ENCODE measurements around the gene RRAGD. TPM values are rescaled to one million over a fixed set of nuclear protein-coding genes. Genes with fewer than 3 reads are reported as not detected.
A peak's percentile ranks its signal among the peaks of the same experiment; 100 is the strongest.

RRAGD gene
- polyA plus RNA-seq, 1 experiment, result not detected

DNA sequence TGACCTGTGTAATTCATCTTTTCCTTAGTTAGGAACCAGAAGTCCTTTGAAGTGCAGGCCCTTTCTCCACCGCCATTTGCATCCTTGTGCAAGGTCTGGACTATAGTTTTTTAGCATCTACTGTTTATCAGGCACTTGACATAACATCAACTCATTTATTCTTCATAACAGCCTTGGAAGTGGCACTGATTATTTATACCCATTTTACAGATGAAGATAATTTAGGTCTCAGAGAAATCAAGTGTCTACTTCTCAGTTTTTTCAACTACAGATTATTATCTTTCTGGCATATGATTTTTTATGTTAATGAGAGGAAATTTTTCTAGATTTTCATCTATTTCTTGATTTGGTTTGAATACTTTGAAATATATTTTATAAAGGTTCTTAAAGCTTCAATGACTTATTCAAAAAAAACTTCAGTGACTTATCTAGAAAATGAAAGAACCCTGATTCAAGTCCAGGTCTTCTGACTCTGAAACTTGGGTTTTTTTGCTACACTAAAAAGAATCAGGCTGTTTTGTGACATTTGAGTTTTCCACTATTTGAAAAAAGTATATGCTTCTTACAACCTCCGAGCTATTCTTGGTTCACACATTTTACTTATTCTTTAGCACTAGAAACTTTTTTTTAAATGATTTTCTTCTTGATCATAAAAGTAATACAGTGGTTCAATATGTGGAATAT is 56.4 kb downstream of the RRAGD start:
- ChIA-PET CTCF (interaction anchor here (0.7 to 4.9 kb wide), 5 partner anchors 9 to 468 kb away, joined by 3 to 43 read pairs (median 4); no protein-coding TSS in a partner anchor), POLR2A (interaction anchor here (0.6 kb wide), 1 partner anchor 12 kb away, joined by 4 read pairs; no protein-coding TSS in a partner anchor)
- Histone ChIP-seq H3K27me3 (ENCODE audit: control insufficient read depth, insufficient read depth, low read length) (no peaks in the 10 kb centered on the region), H3K9me3 (ENCODE audit: control insufficient read depth, insufficient read depth, low read length) (peaks cover 3% of the 10 kb centered on the region; the same call in 1 of the 2 replicates), H3K27ac (ENCODE audit: low read depth, low read length) (no peak overlapping the region), H3K4me3 (ENCODE audit: low read depth, low read length) (no peak overlapping the region)
- DNase-seq (ENCODE audit: low read depth, low spot score), result no peak
- TF ChIP-seq, protein P1, sequence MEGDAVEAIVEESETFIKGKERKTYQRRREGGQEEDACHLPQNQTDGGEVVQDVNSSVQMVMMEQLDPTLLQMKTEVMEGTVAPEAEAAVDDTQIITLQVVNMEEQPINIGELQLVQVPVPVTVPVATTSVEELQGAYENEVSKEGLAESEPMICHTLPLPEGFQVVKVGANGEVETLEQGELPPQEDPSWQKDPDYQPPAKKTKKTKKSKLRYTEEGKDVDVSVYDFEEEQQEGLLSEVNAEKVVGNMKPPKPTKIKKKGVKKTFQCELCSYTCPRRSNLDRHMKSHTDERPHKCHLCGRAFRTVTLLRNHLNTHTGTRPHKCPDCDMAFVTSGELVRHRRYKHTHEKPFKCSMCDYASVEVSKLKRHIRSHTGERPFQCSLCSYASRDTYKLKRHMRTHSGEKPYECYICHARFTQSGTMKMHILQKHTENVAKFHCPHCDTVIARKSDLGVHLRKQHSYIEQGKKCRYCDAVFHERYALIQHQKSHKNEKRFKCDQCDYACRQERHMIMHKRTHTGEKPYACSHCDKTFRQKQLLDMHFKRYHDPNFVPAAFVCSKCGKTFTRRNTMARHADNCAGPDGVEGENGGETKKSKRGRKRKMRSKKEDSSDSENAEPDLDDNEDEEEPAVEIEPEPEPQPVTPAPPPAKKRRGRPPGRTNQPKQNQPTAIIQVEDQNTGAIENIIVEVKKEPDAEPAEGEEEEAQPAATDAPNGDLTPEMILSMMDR (IDR thresholded peaks at IDR 0.05; ENCODE audit: low read depth, low read length), result no peak

DNA sequence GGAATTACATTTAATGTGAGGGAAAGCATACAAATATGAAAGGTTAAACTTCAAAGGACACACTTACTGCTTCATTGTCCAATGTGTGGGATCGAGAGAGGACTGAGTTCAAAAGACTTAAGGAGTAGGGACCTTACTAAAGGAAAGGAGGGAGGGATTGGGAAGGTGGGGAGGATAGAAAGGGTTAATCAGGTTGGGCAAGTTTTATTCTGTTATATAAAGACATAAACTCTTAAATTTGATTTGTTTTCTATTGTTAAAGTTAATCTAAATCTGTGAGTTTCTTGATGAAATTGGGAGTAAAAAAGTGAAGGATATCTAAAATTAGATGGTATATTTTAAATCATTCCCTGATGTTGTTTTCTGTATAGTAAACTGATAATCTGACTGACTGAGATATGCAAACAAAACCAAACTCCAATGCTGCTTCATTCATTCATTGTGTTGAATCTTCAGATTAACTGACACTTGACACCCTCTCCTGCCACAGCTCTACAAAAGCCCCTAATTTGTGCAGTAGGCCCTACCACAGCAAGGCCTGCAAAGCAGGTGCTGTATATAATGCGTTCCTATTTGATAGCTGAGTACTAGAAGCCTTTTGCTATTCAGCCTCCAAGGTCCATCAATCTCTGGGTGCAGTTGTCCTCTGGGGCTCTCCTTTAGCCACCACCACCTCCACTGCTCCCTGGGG is 58.2 kb downstream of the RRAGD start:
- CTCF ChIA-PET, result interaction anchor here (0.9 to 4.9 kb wide), 3 partner anchors 13 to 18 kb away, joined by 3 to 43 read pairs (median 19); no protein-coding TSS in a partner anchor
- H3K9me3 ChIP-seq (ENCODE audit: control insufficient read depth, insufficient read depth, low read length), result peaks cover 3% of the 10 kb centered on the region; the same call in 1 of the 2 replicates
- DNase-seq (ENCODE audit: low read depth, low spot score), result no peak
- POLR2A ChIA-PET, result no interaction called here
- H3K27ac ChIP-seq (ENCODE audit: low read depth, low read length), result no peak overlapping the region
- TF ChIP-seq, protein P1 (IDR thresholded peaks at IDR 0.05; ENCODE audit: low read depth, low read length), result no peak
- no peak overlapping the region for H3K4me3 ChIP-seq (ENCODE audit: low read depth, low read length)
- H3K27me3 ChIP-seq (ENCODE audit: control insufficient read depth, insufficient read depth, low read length), result no peaks in the 10 kb centered on the region

DNA sequence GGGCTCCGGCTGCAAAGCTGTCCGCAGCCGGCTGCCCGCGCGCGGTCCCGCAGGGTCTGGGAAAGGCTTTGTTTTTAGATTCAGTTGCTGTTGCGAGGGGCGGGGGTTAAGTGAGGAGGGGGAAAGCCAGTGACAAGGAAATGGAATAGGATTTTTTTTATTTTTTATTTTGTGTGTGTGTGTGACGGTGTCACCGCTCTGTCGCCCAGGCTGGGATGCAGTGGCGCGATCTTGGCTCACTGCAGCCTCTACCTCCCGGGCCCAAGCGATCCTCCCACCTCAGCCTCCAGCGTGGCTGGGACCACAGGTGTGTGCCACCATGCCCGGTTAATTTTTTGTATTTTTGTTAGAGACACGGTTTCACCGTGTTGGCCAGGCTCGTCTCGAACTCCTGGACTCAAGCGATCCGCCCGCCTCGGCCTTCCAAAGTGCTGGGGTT is 58.9 kb downstream of the RRAGD start:
- TF ChIP-seq, protein P1 (IDR thresholded peaks at IDR 0.05; ENCODE audit: low read depth, low read length), result no peak
- ChIA-PET CTCF (interaction anchor here (0.8 to 6.8 kb wide), 5 partner anchors 14 to 370 kb away, joined by 3 to 53 read pairs (median 9); no protein-coding TSS in a partner anchor), POLR2A (interaction anchor here (0.6 to 2.0 kb wide), 7 partner anchors 19 to 1964 kb away, joined by 3 to 8 read pairs (median 3); partner anchors contain the start of genes LYRM2, PNRC1 and RNGTT)
- DNase-seq (ENCODE audit: low read depth, low spot score), result no peak
- Histone ChIP-seq H3K27me3 (ENCODE audit: control insufficient read depth, insufficient read depth, low read length) (no peaks in the 10 kb centered on the region), H3K4me3 (ENCODE audit: low read depth, low read length) (peak overlapping the region; percentile 95), H3K9me3 (ENCODE audit: control insufficient read depth, insufficient read depth, low read length) (peaks cover 3% of the 10 kb centered on the region; the same call in 1 of the 2 replicates), H3K27ac (ENCODE audit: low read depth, low read length) (peak overlapping the region; percentile 89)

DNA sequence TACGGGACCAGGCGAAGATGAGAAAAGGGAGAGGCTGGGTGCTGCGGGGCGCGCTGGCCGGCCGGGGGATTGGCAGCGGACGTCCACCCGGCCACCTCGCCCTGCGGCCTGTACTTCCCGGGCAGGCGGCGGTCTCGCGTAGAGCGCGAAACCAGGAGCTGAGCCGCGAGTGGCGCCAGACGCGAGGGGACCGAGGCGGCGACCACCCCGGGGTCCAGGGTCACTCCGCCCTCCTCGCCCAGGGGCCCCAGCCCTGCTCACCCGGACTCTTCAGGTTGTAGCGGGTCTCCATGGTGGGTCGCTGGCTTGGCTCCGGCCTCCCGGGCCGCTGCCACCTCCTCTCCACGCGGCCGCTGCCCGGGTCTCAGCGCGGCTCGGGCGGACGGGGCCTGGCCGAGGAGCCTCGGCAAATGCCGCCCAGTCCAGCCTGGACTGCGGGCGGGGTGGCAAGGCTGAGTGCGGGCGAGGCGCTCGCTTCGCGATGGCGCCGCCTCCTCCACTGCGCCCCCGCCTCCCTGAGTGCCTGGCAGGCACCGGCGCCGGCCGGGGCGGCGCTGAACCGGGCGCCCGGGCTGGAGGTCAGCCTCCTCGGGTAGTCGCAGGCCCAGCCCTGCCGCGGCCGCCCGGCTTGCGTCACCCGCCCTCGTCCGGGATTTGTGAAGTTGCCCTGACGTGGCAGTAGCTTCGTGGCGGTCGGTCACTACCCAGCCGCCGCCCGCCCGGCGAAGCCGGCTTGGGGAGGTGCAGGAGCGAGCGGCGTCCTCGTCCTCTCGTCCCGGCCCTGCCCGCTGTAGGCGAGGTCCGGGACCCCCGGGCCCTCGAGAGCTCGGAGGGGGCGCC is 59.6 kb downstream of the RRAGD start, which contains the start of gene UBE2J1:
UBE2J1 (minus strand) TSS at position 445 of the 840 bp plus-strand sequence; CDS start at position 292, 153 bp downstream.
- ChIA-PET POLR2A (interaction anchor here (0.6 to 2.0 kb wide), 12 partner anchors 11 to 1963 kb away, joined by 3 to 8 read pairs (median 4); partner anchors contain the start of genes LYRM2, PM20D2, PNRC1 and RNGTT), CTCF (interaction anchor here (0.6 to 6.8 kb wide), 7 partner anchors 11 to 369 kb away, joined by 3 to 53 read pairs (median 6); no protein-coding TSS in a partner anchor)
- H3K9me3 ChIP-seq (ENCODE audit: control insufficient read depth, insufficient read depth, low read length), result peaks cover 3% of the 10 kb centered on the region; the same call in 1 of the 2 replicates

More for the DNA sequence above, 59.6 kb downstream of the RRAGD start, which contains the start of gene UBE2J1:
- H3K27ac ChIP-seq (ENCODE audit: low read depth, low read length), result peak within 1 kb of the TSS; percentile 89
- no peaks in the 10 kb centered on the region for H3K27me3 ChIP-seq (ENCODE audit: control insufficient read depth, insufficient read depth, low read length)
- TF ChIP-seq, protein P1 (IDR thresholded peaks at IDR 0.05; ENCODE audit: low read depth, low read length), result no peak
- peak; percentile 77 for DNase-seq (ENCODE audit: low read depth, low spot score)
- peak within 1 kb of the TSS; percentile 95 for H3K4me3 ChIP-seq (ENCODE audit: low read depth, low read length)
